Neural cell (in vitro differentiated cells): ENCODE data around the gene SEMA3B. TPM values are rescaled to one million over a fixed set of nuclear protein-coding genes. Genes with fewer than 3 reads are reported as not detected.
A peak's percentile ranks its signal among the peaks of the same experiment; 100 is the strongest.

Source experiments
- H2AFZ ChIP-seq: fragments of 200-600, 300-800 bp; sonication (generic), shearing (Covaris generic); 2 replicates; pipeline ENCODE4 v1.6.0; 2014; ENCODE audit warnings: low read depth, mild to moderate bottlenecking, antibody characterized with exemption, low read length, moderate library complexity
- H3F3A ChIP-seq: fragments of 200-600 bp; shearing (Covaris generic); 2 replicates; pipeline ENCODE4 v1.6.1; 2016; ENCODE audit warnings: mild to moderate bottlenecking, moderate library complexity, mixed read lengths, antibody characterized with exemption, low read length; ENCODE audit not compliant: insufficient read depth, poor library complexity, severe bottlenecking
- H3K27ac ChIP-seq: fragments of 200-600, 300-800 bp; sonication (generic), shearing (Covaris generic); 2 replicates; pipeline ENCODE4 v1.5.1; 2014; ENCODE audit warnings: mild to moderate bottlenecking, low read length, moderate library complexity
- H3K27me3 ChIP-seq: fragments of 300-800, 200-600 bp; sonication (generic), shearing (Covaris generic); 2 replicates; pipeline ENCODE4 v1.6.0; 2014; ENCODE audit warnings: mild to moderate bottlenecking, low read depth, low read length, moderate library complexity; ENCODE audit not compliant: insufficient read depth
- H3K36me3 ChIP-seq: fragments of 300-800, 200-600 bp; sonication (generic), shearing (Covaris generic); 2 replicates; pipeline ENCODE4 v1.5.1; 2014; ENCODE audit warnings: mild to moderate bottlenecking, antibody characterized with exemption, low read length, moderate library complexity; ENCODE audit not compliant: insufficient read depth
- H3K4me2 ChIP-seq: fragments of 300-800, 200-600 bp; sonication (generic), shearing (Covaris generic); 2 replicates; pipeline ENCODE4 v1.6.0; 2014; ENCODE audit warnings: mild to moderate bottlenecking, low read length
- H3K4me3 ChIP-seq: fragments of 300-800, 200-600 bp; sonication (generic), shearing (Covaris generic); 2 replicates; pipeline ENCODE4 v1.5.1; 2014; ENCODE audit warnings: mild to moderate bottlenecking, low read length, moderate library complexity
- H3K79me2 ChIP-seq: fragments of 200-600 bp; shearing (Covaris generic); replicated peaks from 2 replicates; pipeline ENCODE4 v1.6.0; 2014; ENCODE audit warnings: mild to moderate bottlenecking, low read length, moderate library complexity; ENCODE audit not compliant: insufficient read depth
- H3K9ac ChIP-seq: fragments of 300-800, 200-600 bp; sonication (generic), shearing (Covaris generic); 2 replicates; pipeline ENCODE4 v1.6.1; 2016; ENCODE audit warnings: mild to moderate bottlenecking, low read length, mixed read lengths
- H3K9me2 ChIP-seq: fragments of 200-600 bp; shearing (Covaris generic); 2 replicates; pipeline ENCODE4 v1.6.1; 2016; ENCODE audit warnings: mild to moderate bottlenecking, low read length, mixed read lengths; ENCODE audit not compliant: insufficient read depth
- H3K9me3 ChIP-seq: fragments of 200-600, 300-800 bp; sonication (generic), shearing (Covaris generic); 2 replicates; pipeline ENCODE4 v1.6.1; 2016; ENCODE audit warnings: mild to moderate bottlenecking, mixed run types, low read length, moderate library complexity, mixed read lengths
- H4K20me1 ChIP-seq: fragments of 200-600 bp; shearing (Covaris generic); 2 replicates; pipeline ENCODE4 v1.6.1; 2016; ENCODE audit warnings: mild to moderate bottlenecking, mixed run types; ENCODE audit not compliant: insufficient read depth
- EP300 ChIP-seq: fragments of 450-650 bp; conservative IDR thresholded peaks from 2 replicates; pipeline ENCODE4 v1.6.1; 2014; ENCODE audit warnings: antibody characterized with exemption, mild to moderate bottlenecking, moderate library complexity; ENCODE audit not compliant: poor library complexity, severe bottlenecking
- EZH2 ChIP-seq: fragments of 200-600, 300-800 bp; shearing (Covaris generic), sonication (generic); IDR thresholded peaks from 2 replicates; pipeline ENCODE4 v1.6.1; 2014; ENCODE audit warnings: antibody characterized with exemption, low read length, borderline replicate concordance, mild to moderate bottlenecking; ENCODE audit not compliant: insufficient read depth, poor library complexity, severe bottlenecking
- MXI1 ChIP-seq: fragments of 450-650 bp; conservative IDR thresholded peaks from 2 replicates; pipeline ENCODE4 v1.6.1; 2014; ENCODE audit warnings: antibody characterized with exemption, mild to moderate bottlenecking; ENCODE audit not compliant: poor library complexity, severe bottlenecking
- POLR2AphosphoS5 ChIP-seq: IDR thresholded peaks from 2 replicates; pipeline ENCODE4 v1.6.1; 2012
- RAD21 ChIP-seq: fragments of 450-650 bp; conservative IDR thresholded peaks from 2 replicates; pipeline ENCODE4 v1.6.1; 2014; ENCODE audit warnings: antibody characterized with exemption, mild to moderate bottlenecking, moderate library complexity
- SMC3 ChIP-seq: fragments of 450-650 bp; conservative IDR thresholded peaks from 2 replicates; pipeline ENCODE4 v1.6.1; 2014; ENCODE audit warnings: antibody characterized with exemption, mild to moderate bottlenecking, moderate library complexity; ENCODE audit not compliant: poor library complexity
- TAF1 ChIP-seq: IDR thresholded peaks from 2 replicates; pipeline ENCODE4 v1.6.1; 2012; ENCODE audit warnings: low read depth
- polyA plus RNA-seq: library from polyadenylated mRNA; depleted of rRNA; stranded (reverse); fragments of >200 nt; gene quantifications from 2 replicates; pipeline ENCODE4 v1.2.3, GENCODE V29; 2014
- TF ChIP-seq, protein P1 (sequence below): IDR thresholded peaks from 2 replicates; pipeline ENCODE4 v1.6.1; 2012; ENCODE audit warnings: borderline replicate concordance
- TF ChIP-seq, protein P2 (sequence below): fragments of 450-650 bp; IDR thresholded peaks from 2 replicates; pipeline ENCODE4 v1.5.1; 2014; ENCODE audit warnings: antibody characterized with exemption, mild to moderate bottlenecking, moderate library complexity; ENCODE audit not compliant: poor library complexity, severe bottlenecking

SEMA3B gene
- polyA plus RNA-seq, 1 donor from 2014 or later = 7.8 TPM

DNA sequence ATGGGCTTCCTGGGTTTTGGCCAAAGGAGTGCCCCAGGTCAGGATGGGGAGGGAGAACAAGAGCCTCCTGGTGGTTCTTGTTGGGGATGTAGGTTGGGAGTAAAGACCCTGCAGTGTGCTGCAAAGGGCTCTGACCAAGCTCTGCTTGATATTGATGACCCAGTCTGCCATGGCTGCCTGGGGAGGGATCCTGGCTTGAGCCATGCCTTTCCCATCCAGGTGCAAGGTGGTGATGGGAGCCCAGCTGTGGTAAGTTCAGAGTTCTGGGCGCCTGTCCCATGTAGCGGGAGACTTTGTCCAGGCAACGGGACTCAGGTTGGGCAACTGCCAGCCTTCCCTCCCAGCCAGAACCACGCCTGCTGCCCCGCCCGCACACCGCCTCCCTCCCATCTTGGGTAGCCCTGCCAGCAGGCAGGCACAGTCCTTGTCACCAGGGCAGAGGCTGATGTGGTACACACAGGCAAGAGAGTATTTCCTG is 30.4 kb upstream of the SEMA3B start:
- Histone ChIP-seq H3K9me2 (no peaks in the 10 kb centered on the region), H3K9me3 (no peaks in the 10 kb centered on the region), H3K27ac (peak overlapping the region; percentile 69), H3F3A (no peaks in the 10 kb centered on the region), H3K4me2 (peak overlapping the region; percentile 100), H2AFZ (no peak overlapping the region), H3K36me3 (no peaks in the 10 kb centered on the region), H4K20me1 (no peaks in the 10 kb centered on the region), H3K9ac (peak overlapping the region; percentile 78), H3K27me3 (no peaks in the 10 kb centered on the region), H3K4me3 (peak overlapping the region; percentile 87), H3K79me2 (peaks cover 76% of the 10 kb centered on the region)
- TF ChIP-seq RAD21 = no peak
- TF ChIP-seq, protein P1, sequence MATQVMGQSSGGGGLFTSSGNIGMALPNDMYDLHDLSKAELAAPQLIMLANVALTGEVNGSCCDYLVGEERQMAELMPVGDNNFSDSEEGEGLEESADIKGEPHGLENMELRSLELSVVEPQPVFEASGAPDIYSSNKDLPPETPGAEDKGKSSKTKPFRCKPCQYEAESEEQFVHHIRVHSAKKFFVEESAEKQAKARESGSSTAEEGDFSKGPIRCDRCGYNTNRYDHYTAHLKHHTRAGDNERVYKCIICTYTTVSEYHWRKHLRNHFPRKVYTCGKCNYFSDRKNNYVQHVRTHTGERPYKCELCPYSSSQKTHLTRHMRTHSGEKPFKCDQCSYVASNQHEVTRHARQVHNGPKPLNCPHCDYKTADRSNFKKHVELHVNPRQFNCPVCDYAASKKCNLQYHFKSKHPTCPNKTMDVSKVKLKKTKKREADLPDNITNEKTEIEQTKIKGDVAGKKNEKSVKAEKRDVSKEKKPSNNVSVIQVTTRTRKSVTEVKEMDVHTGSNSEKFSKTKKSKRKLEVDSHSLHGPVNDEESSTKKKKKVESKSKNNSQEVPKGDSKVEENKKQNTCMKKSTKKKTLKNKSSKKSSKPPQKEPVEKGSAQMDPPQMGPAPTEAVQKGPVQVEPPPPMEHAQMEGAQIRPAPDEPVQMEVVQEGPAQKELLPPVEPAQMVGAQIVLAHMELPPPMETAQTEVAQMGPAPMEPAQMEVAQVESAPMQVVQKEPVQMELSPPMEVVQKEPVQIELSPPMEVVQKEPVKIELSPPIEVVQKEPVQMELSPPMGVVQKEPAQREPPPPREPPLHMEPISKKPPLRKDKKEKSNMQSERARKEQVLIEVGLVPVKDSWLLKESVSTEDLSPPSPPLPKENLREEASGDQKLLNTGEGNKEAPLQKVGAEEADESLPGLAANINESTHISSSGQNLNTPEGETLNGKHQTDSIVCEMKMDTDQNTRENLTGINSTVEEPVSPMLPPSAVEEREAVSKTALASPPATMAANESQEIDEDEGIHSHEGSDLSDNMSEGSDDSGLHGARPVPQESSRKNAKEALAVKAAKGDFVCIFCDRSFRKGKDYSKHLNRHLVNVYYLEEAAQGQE = no peak
- no peak for TF ChIP-seq POLR2AphosphoS5
- no peak for TF ChIP-seq EP300
- TF ChIP-seq EZH2 = no peak
- TF ChIP-seq, protein P2, sequence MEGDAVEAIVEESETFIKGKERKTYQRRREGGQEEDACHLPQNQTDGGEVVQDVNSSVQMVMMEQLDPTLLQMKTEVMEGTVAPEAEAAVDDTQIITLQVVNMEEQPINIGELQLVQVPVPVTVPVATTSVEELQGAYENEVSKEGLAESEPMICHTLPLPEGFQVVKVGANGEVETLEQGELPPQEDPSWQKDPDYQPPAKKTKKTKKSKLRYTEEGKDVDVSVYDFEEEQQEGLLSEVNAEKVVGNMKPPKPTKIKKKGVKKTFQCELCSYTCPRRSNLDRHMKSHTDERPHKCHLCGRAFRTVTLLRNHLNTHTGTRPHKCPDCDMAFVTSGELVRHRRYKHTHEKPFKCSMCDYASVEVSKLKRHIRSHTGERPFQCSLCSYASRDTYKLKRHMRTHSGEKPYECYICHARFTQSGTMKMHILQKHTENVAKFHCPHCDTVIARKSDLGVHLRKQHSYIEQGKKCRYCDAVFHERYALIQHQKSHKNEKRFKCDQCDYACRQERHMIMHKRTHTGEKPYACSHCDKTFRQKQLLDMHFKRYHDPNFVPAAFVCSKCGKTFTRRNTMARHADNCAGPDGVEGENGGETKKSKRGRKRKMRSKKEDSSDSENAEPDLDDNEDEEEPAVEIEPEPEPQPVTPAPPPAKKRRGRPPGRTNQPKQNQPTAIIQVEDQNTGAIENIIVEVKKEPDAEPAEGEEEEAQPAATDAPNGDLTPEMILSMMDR = no peak
- TF ChIP-seq TAF1 = no peak
- no peak for TF ChIP-seq SMC3
- no peak for TF ChIP-seq MXI1

DNA sequence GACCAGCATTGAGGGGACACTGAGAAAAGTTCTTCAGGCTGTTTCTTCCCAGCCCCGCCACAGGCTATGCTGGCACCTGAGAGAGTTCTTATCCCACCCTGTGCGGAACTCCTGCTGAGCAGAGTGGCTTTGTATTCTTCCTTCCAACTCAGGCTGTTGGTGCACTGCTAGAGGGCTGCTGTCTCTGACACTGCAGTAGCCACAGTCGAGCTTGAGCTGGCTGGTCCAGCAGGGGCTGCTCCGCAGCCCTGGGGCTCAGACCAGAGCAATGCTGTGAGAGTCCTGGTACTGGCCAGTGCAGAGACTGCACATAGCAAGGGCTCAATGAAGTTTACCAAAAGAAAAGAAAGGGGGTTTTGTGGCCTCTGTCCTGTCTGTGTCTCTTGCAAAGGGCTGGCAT is 29.3 kb upstream of the SEMA3B start:
- H2AFZ ChIP-seq = no peak overlapping the region
- peak overlapping the region; percentile 87 for H3K4me3 ChIP-seq
- H3K9me2 ChIP-seq = no peaks in the 10 kb centered on the region
- H3K9ac ChIP-seq = peak overlapping the region; percentile 13
- no peak overlapping the region for H3K4me2 ChIP-seq
- H3K27me3 ChIP-seq = no peaks in the 10 kb centered on the region
- no peaks in the 10 kb centered on the region for H3K36me3 ChIP-seq
- no peaks in the 10 kb centered on the region for H3F3A ChIP-seq
- H4K20me1 ChIP-seq = no peaks in the 10 kb centered on the region
- peaks cover 83% of the 10 kb centered on the region for H3K79me2 ChIP-seq
- H3K27ac ChIP-seq = no peak overlapping the region
- TF ChIP-seq RAD21 = no peak
- TF ChIP-seq, protein P2 = no peak
- TF ChIP-seq EZH2 = no peak
- no peak for TF ChIP-seq TAF1
- TF ChIP-seq EP300 = no peak
- no peak for TF ChIP-seq POLR2AphosphoS5
- no peak for TF ChIP-seq MXI1
- no peak for TF ChIP-seq SMC3
- TF ChIP-seq, protein P1 = no peak
- no peaks in the 10 kb centered on the region for H3K9me3 ChIP-seq
